ENCODE measurements around the gene NKAIN2.
A peak's percentile ranks its signal among the peaks of the same experiment; 100 is the strongest.

The NKAIN2 gene

GRCh38 chr6:124054034-124054433 lies 250.4 kb downstream of the NKAIN2 start:
- no peak overlapping the region for H3K27ac ChIP-seq
- H3K4me1 ChIP-seq = no peaks in the 10 kb centered on the region
- no peak overlapping the region for H3K9ac ChIP-seq
- H3K9me3 ChIP-seq (replicated peaks in 1 of 11) = no peaks in the 10 kb centered on the region
- H3K4me2 ChIP-seq = no peak overlapping the region
- no peaks in the 10 kb centered on the region for H3K36me3 ChIP-seq
- H4K20me1 ChIP-seq = no peaks in the 10 kb centered on the region
- no peak overlapping the region for H3K4me3 ChIP-seq
- no peak for TF ChIP-seq Cebpa-rat (IDR thresholded peaks at IDR 0.05)
- H3K27me3 ChIP-seq = no peaks in the 10 kb centered on the region

- Histone ChIP-seq H3K27ac (no peak overlapping the region), H3K4me3 (no peak overlapping the region), H3K4me2 (no peak overlapping the region), H4K20me1 (no peaks in the 10 kb centered on the region), H3K9ac (no peak overlapping the region), H3K4me1 (no peaks in the 10 kb centered on the region), H3K27me3 (no peaks in the 10 kb centered on the region), H3K9me3 (replicated peaks in 1 of 11) (no peaks in the 10 kb centered on the region), H3K36me3 (no peaks in the 10 kb centered on the region)
- TF ChIP-seq Cebpa-rat (IDR thresholded peaks at IDR 0.05) = no peak
Measured at GRCh38 chr6:124055395-124055794, 251.7 kb downstream of the NKAIN2 start.

GRCh38 chr6:124055963-124056362 lies 252.3 kb downstream of the NKAIN2 start:
- Histone ChIP-seq H3K9ac (no peak overlapping the region), H4K20me1 (no peaks in the 10 kb centered on the region)

GRCh38 chr6:124056407-124057334 lies 253.0 kb downstream of the NKAIN2 start:
- Histone ChIP-seq H3K9ac (no peak overlapping the region), H3K9me3 (replicated peaks in 1 of 11) (no peaks in the 10 kb centered on the region), H3K4me2 (no peak overlapping the region), H3K4me3 (no peak overlapping the region), H3K4me1 (no peaks in the 10 kb centered on the region), H3K36me3 (no peaks in the 10 kb centered on the region), H4K20me1 (no peaks in the 10 kb centered on the region), H3K27ac (no peak overlapping the region), H3K27me3 (no peaks in the 10 kb centered on the region)
- TF ChIP-seq Cebpa-rat (IDR thresholded peaks at IDR 0.05) = no peak

More at GRCh38 chr6:124055963-124056362, 252.3 kb downstream of the NKAIN2 start:
- H3K36me3 ChIP-seq = no peaks in the 10 kb centered on the region
- no peaks in the 10 kb centered on the region for H3K4me1 ChIP-seq
- H3K9me3 ChIP-seq (replicated peaks in 1 of 11) = no peaks in the 10 kb centered on the region
- no peak for TF ChIP-seq Cebpa-rat (IDR thresholded peaks at IDR 0.05)
- H3K27me3 ChIP-seq = no peaks in the 10 kb centered on the region
- H3K4me2 ChIP-seq = no peak overlapping the region
- H3K4me3 ChIP-seq = no peak overlapping the region
- H3K27ac ChIP-seq = no peak overlapping the region

GRCh38 chr6:124057461-124057860 lies 253.8 kb downstream of the NKAIN2 start:
- Histone ChIP-seq H3K27ac (no peak overlapping the region), H3K4me2 (no peak overlapping the region), H3K4me3 (no peak overlapping the region)

GRCh38 chr6:124064317-124065113 lies 260.9 kb downstream of the NKAIN2 start:
- Histone ChIP-seq H3K4me1 (peaks cover 0 to 12% (median 8%) of the 10 kb centered on the region in 10 experiments; a peak in 13 of 20 replicates), H4K20me1 (no peaks in the 10 kb centered on the region), H3K27ac (no peak overlapping the region), H3K9ac (no peak overlapping the region), H3K36me3 (no peaks in the 10 kb centered on the region), H3K27me3 (no peaks in the 10 kb centered on the region), H3K9me3 (replicated peaks in 1 of 11) (peaks cover 0 to 4% (median 0%) of the 10 kb centered on the region in 11 experiments; a peak in 2 of 22 replicates), H3K4me3 (no peak overlapping the region), H3K4me2 (no peak overlapping the region)
- TF ChIP-seq Cebpa-rat (IDR thresholded peaks at IDR 0.05) = no peak

More at GRCh38 chr6:124057461-124057860, 253.8 kb downstream of the NKAIN2 start:
- no peaks in the 10 kb centered on the region for H3K9me3 ChIP-seq (replicated peaks in 1 of 11)
- no peak for TF ChIP-seq Cebpa-rat (IDR thresholded peaks at IDR 0.05)
- no peak overlapping the region for H3K9ac ChIP-seq
- no peaks in the 10 kb centered on the region for H4K20me1 ChIP-seq
- H3K36me3 ChIP-seq = no peaks in the 10 kb centered on the region
- no peaks in the 10 kb centered on the region for H3K27me3 ChIP-seq
- no peaks in the 10 kb centered on the region for H3K4me1 ChIP-seq

GRCh38 chr6:124066269-124066668 lies 262.6 kb downstream of the NKAIN2 start:
- no peak overlapping the region for H3K9ac ChIP-seq
- no peak overlapping the region for H3K4me2 ChIP-seq
- TF ChIP-seq Cebpa-rat (IDR thresholded peaks at IDR 0.05) = no peak
- H3K4me3 ChIP-seq = no peak overlapping the region
- no peaks in the 10 kb centered on the region for H3K27me3 ChIP-seq
- peaks cover 0 to 12% (median 8%) of the 10 kb centered on the region in 10 experiments; a peak in 13 of 20 replicates for H3K4me1 ChIP-seq
- H4K20me1 ChIP-seq = no peaks in the 10 kb centered on the region
- H3K36me3 ChIP-seq = no peaks in the 10 kb centered on the region
- peaks cover 0 to 19% (median 5%) of the 10 kb centered on the region in 11 experiments; a peak in 6 of 22 replicates for H3K9me3 ChIP-seq (replicated peaks in 1 of 11)
- no peak overlapping the region for H3K27ac ChIP-seq

GRCh38 chr6:124066946-124067552 lies 263.4 kb downstream of the NKAIN2 start:
- H3K9me3 ChIP-seq (replicated peaks in 1 of 11) = peaks cover 0 to 25% (median 5%) of the 10 kb centered on the region in 11 experiments; a peak in 8 of 22 replicates
- H3K27me3 ChIP-seq = no peaks in the 10 kb centered on the region
- H3K27ac ChIP-seq = no peak overlapping the region
- no peak overlapping the region for H3K9ac ChIP-seq
- H4K20me1 ChIP-seq = no peaks in the 10 kb centered on the region
- no peak for TF ChIP-seq Cebpa-rat (IDR thresholded peaks at IDR 0.05)
- H3K4me3 ChIP-seq = no peak overlapping the region
- H3K4me1 ChIP-seq = peaks cover 0 to 12% (median 8%) of the 10 kb centered on the region in 10 experiments; a peak in 13 of 20 replicates
- H3K4me2 ChIP-seq = peak overlapping the region in 8 of 11 experiments; percentile 20 to 50 (median 39); a peak in 12 of 22 replicates
- no peaks in the 10 kb centered on the region for H3K36me3 ChIP-seq
